ENCODE measurements around the gene SUSD1. TPM values are rescaled to one million over a fixed set of nuclear protein-coding genes. Genes with fewer than 3 reads are reported as not detected.

Gene SUSD1
- total and polyA plus RNA-seq, 2 donors (not counting 3 experiments of a cell fraction or from before 2014, with no cell fraction given), result 33.1 to 37.8 TPM

DNA sequence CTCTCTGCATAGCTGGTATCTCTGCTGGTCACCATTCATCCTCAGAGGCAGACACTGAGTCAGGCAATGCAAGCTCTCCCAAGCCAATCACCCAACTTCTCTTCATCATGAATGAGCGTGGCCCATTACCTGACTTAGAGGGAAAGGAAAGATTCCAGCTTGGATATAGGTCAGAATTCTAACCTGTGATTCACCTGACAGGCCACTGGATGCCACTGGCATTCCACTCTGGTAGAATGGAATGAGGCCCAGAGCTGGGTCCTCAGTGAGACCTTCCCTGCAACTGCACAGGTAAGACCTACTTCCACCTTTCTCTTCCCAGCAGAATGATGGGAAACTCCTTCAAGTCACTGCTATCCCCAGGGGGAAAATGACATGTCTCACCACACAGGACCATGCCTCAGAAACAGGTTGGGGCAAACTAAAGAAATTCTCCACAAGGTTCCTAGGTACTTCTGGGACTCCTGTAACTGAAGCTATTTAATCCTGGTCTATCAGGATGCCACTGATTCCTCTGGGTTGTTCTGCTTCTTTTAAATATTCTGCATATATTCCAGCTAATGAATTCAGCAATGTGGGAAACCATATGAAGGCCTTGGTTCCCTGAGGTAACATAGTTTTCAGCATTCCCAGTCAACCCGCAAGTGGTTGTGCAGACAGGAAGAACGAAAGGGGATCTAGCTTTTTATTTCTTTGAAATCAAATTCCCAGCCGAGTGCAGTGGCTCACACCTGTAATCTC lies 62.0 kb downstream of the SUSD1 start:
- Histone ChIP-seq H3K36me3 (ENCODE audit: control insufficient read depth in 2 of 2, extremely low read depth in 1 of 2, insufficient read depth in 2 of 2, low read length in 2 of 2) (peaks cover 4 to 5% of the 10 kb centered on the region in 2 experiments), H3K27me3 (ENCODE audit: control insufficient read depth in 2 of 2, insufficient read depth in 2 of 2, low read length in 2 of 2) (no peaks in the 10 kb centered on the region), H3K4me3 (replicated peaks in 1 of 3; ENCODE audit: insufficient read depth in 1 of 3, low read depth in 1 of 3, low read length in 3 of 3) (no peak overlapping the region), H3K79me2 (ENCODE audit: control insufficient read depth, insufficient read depth, low read length) (no peaks in the 10 kb centered on the region), H3K27ac (ENCODE audit: insufficient read depth, low read depth, low read length) (peak overlapping the region; percentile 48), H3K9me1 (replicated peaks; ENCODE audit: control insufficient read depth, extremely low read depth, insufficient read depth, low read length) (no peaks in the 10 kb centered on the region), H2AFZ (ENCODE audit: low read depth, low read length) (no peak overlapping the region), H3K9ac (replicated peaks; ENCODE audit: extremely low read depth, insufficient read depth, low read length) (no peak overlapping the region), H3K9me3 (replicated peaks; ENCODE audit: control insufficient read depth, insufficient read depth, low read length) (no peaks in the 10 kb centered on the region), H4K20me1 (replicated peaks; ENCODE audit: control insufficient read depth, extremely low read depth, insufficient read depth, low read length) (no peaks in the 10 kb centered on the region), H3K4me1 (ENCODE audit: control insufficient read depth, extremely low read depth, insufficient read depth, low read length) (peaks cover 13% of the 10 kb centered on the region), H3K4me2 (ENCODE audit: insufficient read depth, low read length) (peak overlapping the region; percentile 32)
- POLR2A ChIA-PET, result interaction anchor here (0.8 kb wide), 1 partner anchor 242 kb away, joined by 3 read pairs; no protein-coding TSS in a partner anchor
- intact Hi-C loops (cut with micrococcal nuclease) (loop anchor here (1.0 to 10.0 kb wide), 3 partner anchors 220 to 682 kb away; partner anchors contain the start of gene PTBP3), dilution Hi-C loops (cut with MboI; ENCODE audit: extremely low pct_ligation_motif_present, low sequenced_read_pairs) (no loop called here)
- DNase-seq (ENCODE audit: low read depth, low spot score) (no peak), FAIRE-seq (no peak)
- TF ChIP-seq MYC (IDR thresholded peaks at IDR 0.05; ENCODE audit: low read depth, low read length) (no peak), EZH2 (IDR thresholded peaks at IDR 0.05; ENCODE audit: borderline replicate concordance, low read depth, low read length, severe bottlenecking) (no peak)
- TF ChIP-seq, protein P1, sequence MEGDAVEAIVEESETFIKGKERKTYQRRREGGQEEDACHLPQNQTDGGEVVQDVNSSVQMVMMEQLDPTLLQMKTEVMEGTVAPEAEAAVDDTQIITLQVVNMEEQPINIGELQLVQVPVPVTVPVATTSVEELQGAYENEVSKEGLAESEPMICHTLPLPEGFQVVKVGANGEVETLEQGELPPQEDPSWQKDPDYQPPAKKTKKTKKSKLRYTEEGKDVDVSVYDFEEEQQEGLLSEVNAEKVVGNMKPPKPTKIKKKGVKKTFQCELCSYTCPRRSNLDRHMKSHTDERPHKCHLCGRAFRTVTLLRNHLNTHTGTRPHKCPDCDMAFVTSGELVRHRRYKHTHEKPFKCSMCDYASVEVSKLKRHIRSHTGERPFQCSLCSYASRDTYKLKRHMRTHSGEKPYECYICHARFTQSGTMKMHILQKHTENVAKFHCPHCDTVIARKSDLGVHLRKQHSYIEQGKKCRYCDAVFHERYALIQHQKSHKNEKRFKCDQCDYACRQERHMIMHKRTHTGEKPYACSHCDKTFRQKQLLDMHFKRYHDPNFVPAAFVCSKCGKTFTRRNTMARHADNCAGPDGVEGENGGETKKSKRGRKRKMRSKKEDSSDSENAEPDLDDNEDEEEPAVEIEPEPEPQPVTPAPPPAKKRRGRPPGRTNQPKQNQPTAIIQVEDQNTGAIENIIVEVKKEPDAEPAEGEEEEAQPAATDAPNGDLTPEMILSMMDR (IDR thresholded peaks at IDR 0.05; ENCODE audit: extremely low read depth in 1 of 2, insufficient read depth in 1 of 2, low read depth in 1 of 2, low read length in 2 of 2), result peak; percentile 27 to 28
- no TSS peak for BruUV-seq (replicated peaks)
- CTCF ChIA-PET, result interaction anchor here (0.5 to 2.9 kb wide), 31 partner anchors 14 to 790 kb away, joined by 3 to 36 read pairs (median 4); partner anchors contain the start of genes HSDL2 and PTBP3

DNA sequence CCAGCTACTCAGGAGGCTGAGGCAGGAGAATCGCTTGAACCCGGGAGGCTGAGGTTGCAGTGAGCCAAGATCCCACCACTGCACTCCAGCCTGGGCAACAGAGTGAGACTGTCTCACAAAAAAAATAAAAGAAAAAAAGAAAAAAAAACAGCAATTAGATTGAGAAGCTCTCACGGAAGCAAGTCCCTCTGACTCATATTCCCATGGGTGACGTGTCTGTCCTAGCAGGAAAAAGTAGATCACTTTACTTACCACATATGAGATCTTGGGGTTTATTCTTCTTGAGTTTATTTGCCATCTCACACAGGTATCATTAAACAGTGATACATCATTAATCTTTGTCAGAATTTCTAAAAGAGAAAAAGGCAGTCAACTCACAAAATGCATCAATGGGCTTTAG lies 62.6 kb downstream of the SUSD1 start:
- intact Hi-C loops (cut with micrococcal nuclease) (loop anchor here (1.0 to 10.0 kb wide), 2 partner anchors 249 to 682 kb away; no protein-coding TSS in a partner anchor), dilution Hi-C loops (cut with MboI; ENCODE audit: extremely low pct_ligation_motif_present, low sequenced_read_pairs) (no loop called here)
- TF ChIP-seq FOS (IDR thresholded peaks at IDR 0.05; ENCODE audit: borderline replicate concordance, insufficient read depth, low read length), result peak; percentile 58
- peak; percentile 76 for TF ChIP-seq JUN (IDR thresholded peaks at IDR 0.05; ENCODE audit: borderline replicate concordance, insufficient read depth, insufficient read length, low read depth)
- TF ChIP-seq EZH2 (IDR thresholded peaks at IDR 0.05; ENCODE audit: borderline replicate concordance, low read depth, low read length, severe bottlenecking), result no peak
- no peak for TF ChIP-seq POLR2AphosphoS5 (IDR thresholded peaks at IDR 0.05; ENCODE audit: insufficient read depth, low read depth, low read length)
- TF ChIP-seq, protein P1 (IDR thresholded peaks at IDR 0.05; ENCODE audit: extremely low read depth in 1 of 2, insufficient read depth in 1 of 2, low read depth in 1 of 2, low read length in 2 of 2), result no peak
- DNase-seq (ENCODE audit: low read depth, low spot score), result peak; percentile 74
- Histone ChIP-seq H4K20me1 (replicated peaks; ENCODE audit: control insufficient read depth, extremely low read depth, insufficient read depth, low read length) (no peaks in the 10 kb centered on the region), H3K9me3 (replicated peaks; ENCODE audit: control insufficient read depth, insufficient read depth, low read length) (no peaks in the 10 kb centered on the region), H3K27ac (ENCODE audit: insufficient read depth, low read depth, low read length) (peak overlapping the region; percentile 48), H3K4me3 (replicated peaks in 1 of 3; ENCODE audit: insufficient read depth in 1 of 3, low read depth in 1 of 3, low read length in 3 of 3) (no peak overlapping the region), H3K79me2 (ENCODE audit: control insufficient read depth, insufficient read depth, low read length) (no peaks in the 10 kb centered on the region), H2AFZ (ENCODE audit: low read depth, low read length) (no peak overlapping the region), H3K4me2 (ENCODE audit: insufficient read depth, low read length) (peak overlapping the region; percentile 32), H3K36me3 (ENCODE audit: control insufficient read depth in 2 of 2, extremely low read depth in 1 of 2, insufficient read depth in 2 of 2, low read length in 2 of 2) (peaks cover 4 to 5% of the 10 kb centered on the region in 2 experiments), H3K9me1 (replicated peaks; ENCODE audit: control insufficient read depth, extremely low read depth, insufficient read depth, low read length) (no peaks in the 10 kb centered on the region), H3K4me1 (ENCODE audit: control insufficient read depth, extremely low read depth, insufficient read depth, low read length) (peaks cover 13% of the 10 kb centered on the region), H3K9ac (replicated peaks; ENCODE audit: extremely low read depth, insufficient read depth, low read length) (no peak overlapping the region), H3K27me3 (ENCODE audit: control insufficient read depth in 2 of 2, insufficient read depth in 2 of 2, low read length in 2 of 2) (no peaks in the 10 kb centered on the region)
- CTCF ChIA-PET, result interaction anchor here (0.5 to 2.9 kb wide), 30 partner anchors 15 to 791 kb away, joined by 3 to 36 read pairs (median 4); partner anchors contain the start of genes HSDL2 and PTBP3
- POLR2A ChIA-PET, result no interaction called here
- BruUV-seq (replicated peaks), result no TSS peak
- FAIRE-seq, result peak; percentile 98

Data from endothelial cell of umbilical vein (primary cell).